GM12878 (cell line): Measurements from ENCODE around the gene IQGAP2.

Experiments used
- EP300 ChIP-seq, 2 experiments: fragments of 150-350 bp in 1 of 2; IDR thresholded peaks; 2 replicates each; pipeline ENCODE4 v1.6.1; 2011 to 2012; ENCODE audit warnings: low read depth in 2 of 2, low read length in 2 of 2, borderline replicate concordance in 1 of 2, improper control_type of control experiment in 1 of 2, inconsistent platforms in 1 of 2; ENCODE audit not compliant: control insufficient read depth in 1 of 2
- ETV6 ChIP-seq, 2 experiments: fragments of 450-650 bp in 1 of 2; IDR thresholded peaks in 1 of 2; conservative IDR thresholded peaks in 1 of 2; 2 replicates each; pipeline ENCODE4 v1.6.1; 2014; ENCODE audit warnings: antibody characterized with exemption in 1 of 2, borderline replicate concordance in 1 of 2, low read depth in 1 of 2, mild to moderate bottlenecking in 1 of 2, moderate library complexity in 1 of 2
- FOXK2 ChIP-seq: fragments of 450-650 bp; IDR thresholded peaks from 2 replicates; pipeline ENCODE4 v1.6.1; 2017; ENCODE audit warnings: mild to moderate bottlenecking, moderate library complexity
- MEF2A ChIP-seq: IDR thresholded peaks from 2 replicates; pipeline ENCODE4 v1.6.1; 2011; ENCODE audit warnings: low read depth, mild to moderate bottlenecking, low read length, moderate library complexity; ENCODE audit not compliant: insufficient read depth
- MYB ChIP-seq: fragments of 150-350 bp; IDR thresholded peaks from 2 replicates; pipeline ENCODE4 v1.6.1; 2014; ENCODE audit warnings: mild to moderate bottlenecking, low read depth, low read length, borderline replicate concordance
- NBN ChIP-seq: fragments of 450-650 bp; IDR thresholded peaks from 2 replicates; pipeline ENCODE4 v1.6.1; 2016
- POLR2AphosphoS5 ChIP-seq: IDR thresholded peaks from 2 replicates; pipeline ENCODE4 v1.6.1; 2011; ENCODE audit warnings: mild to moderate bottlenecking, low read length, inconsistent platforms
- PRDM15 ChIP-seq: fragments of 450-650 bp; formaldehyde crosslinking; IDR thresholded peaks from 2 replicates; pipeline ENCODE4 v1.4.0; 2020; ENCODE audit warnings: mild to moderate bottlenecking, moderate library complexity
- RAD21 ChIP-seq: IDR thresholded peaks from 2 replicates; pipeline ENCODE4 v1.6.1; 2011; ENCODE audit warnings: mild to moderate bottlenecking, low read depth, low read length, moderate library complexity; ENCODE audit not compliant: insufficient read depth
- TAF1 ChIP-seq: IDR thresholded peaks from 2 replicates; pipeline ENCODE4 v1.6.1; 2011; ENCODE audit warnings: mild to moderate bottlenecking, low read depth, low read length, borderline replicate concordance
- USF2 ChIP-seq: IDR thresholded peaks from 2 replicates; pipeline ENCODE4 v1.6.1; 2011; ENCODE audit warnings: low read depth, low read length, improper control_type of control experiment, borderline replicate concordance
- TF ChIP-seq, protein P1 (sequence below), 3 experiments: IDR thresholded peaks in 2 of 3; conservative IDR thresholded peaks in 1 of 3; 2 replicates each; pipeline ENCODE4 v1.5.1; 2011; ENCODE audit warnings: low read depth in 3 of 3, low read length in 3 of 3, mild to moderate bottlenecking in 3 of 3, control low read depth in 2 of 3, moderate library complexity in 2 of 3, inconsistent platforms in 1 of 3, mixed read lengths in 1 of 3; ENCODE audit not compliant: control insufficient read depth in 2 of 3, insufficient read depth in 1 of 3; ENCODE audit errors: extremely low read depth in 1 of 3
- TF ChIP-seq, protein P2 (sequence below): IDR thresholded peaks from 2 replicates; pipeline ENCODE4 v1.6.1; 2012; ENCODE audit warnings: low read depth, low read length, improper control_type of control experiment

- TF ChIP-seq MYB (no peak), PRDM15 (CRISPR knock-in tag) (no peak), POLR2AphosphoS5 (no peak), ETV6 (conservative IDR thresholded peaks at IDR 0.05 in 1 of 2, IDR thresholded peaks at IDR 0.05 in 1 of 2; ENCODE audit: borderline replicate concordance in 1 of 2, low read depth in 1 of 2) (no peak), RAD21 (no peak), USF2 (no peak), MEF2A (no peak), EP300 (IDR thresholded peaks at IDR 0.05; ENCODE audit: borderline replicate concordance in 1 of 2, control insufficient read depth in 1 of 2, low read depth in 2 of 2, low read length in 2 of 2) (no peak), NBN (no peak), TAF1 (no peak), FOXK2 (no peak)
- TF ChIP-seq, protein P1, sequence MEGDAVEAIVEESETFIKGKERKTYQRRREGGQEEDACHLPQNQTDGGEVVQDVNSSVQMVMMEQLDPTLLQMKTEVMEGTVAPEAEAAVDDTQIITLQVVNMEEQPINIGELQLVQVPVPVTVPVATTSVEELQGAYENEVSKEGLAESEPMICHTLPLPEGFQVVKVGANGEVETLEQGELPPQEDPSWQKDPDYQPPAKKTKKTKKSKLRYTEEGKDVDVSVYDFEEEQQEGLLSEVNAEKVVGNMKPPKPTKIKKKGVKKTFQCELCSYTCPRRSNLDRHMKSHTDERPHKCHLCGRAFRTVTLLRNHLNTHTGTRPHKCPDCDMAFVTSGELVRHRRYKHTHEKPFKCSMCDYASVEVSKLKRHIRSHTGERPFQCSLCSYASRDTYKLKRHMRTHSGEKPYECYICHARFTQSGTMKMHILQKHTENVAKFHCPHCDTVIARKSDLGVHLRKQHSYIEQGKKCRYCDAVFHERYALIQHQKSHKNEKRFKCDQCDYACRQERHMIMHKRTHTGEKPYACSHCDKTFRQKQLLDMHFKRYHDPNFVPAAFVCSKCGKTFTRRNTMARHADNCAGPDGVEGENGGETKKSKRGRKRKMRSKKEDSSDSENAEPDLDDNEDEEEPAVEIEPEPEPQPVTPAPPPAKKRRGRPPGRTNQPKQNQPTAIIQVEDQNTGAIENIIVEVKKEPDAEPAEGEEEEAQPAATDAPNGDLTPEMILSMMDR (IDR thresholded peaks at IDR 0.05 in 2 of 3, conservative IDR thresholded peaks at IDR 0.05 in 1 of 3; ENCODE audit: control insufficient read depth in 2 of 3, extremely low read depth in 1 of 3, insufficient read depth in 1 of 3, low read depth in 3 of 3, low read length in 3 of 3): no peak
- TF ChIP-seq, protein P2, sequence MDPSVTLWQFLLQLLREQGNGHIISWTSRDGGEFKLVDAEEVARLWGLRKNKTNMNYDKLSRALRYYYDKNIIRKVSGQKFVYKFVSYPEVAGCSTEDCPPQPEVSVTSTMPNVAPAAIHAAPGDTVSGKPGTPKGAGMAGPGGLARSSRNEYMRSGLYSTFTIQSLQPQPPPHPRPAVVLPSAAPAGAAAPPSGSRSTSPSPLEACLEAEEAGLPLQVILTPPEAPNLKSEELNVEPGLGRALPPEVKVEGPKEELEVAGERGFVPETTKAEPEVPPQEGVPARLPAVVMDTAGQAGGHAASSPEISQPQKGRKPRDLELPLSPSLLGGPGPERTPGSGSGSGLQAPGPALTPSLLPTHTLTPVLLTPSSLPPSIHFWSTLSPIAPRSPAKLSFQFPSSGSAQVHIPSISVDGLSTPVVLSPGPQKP: no peak
Measured at GRCh38 chr5:76755779-76756637, 352.9 kb downstream of the IQGAP2 start.
